Left ventricle myocardium superior (tissue), 1 donor: ENCODE measurements around the gene GAB2. TPM values are rescaled to one million over a fixed set of nuclear protein-coding genes. Genes with fewer than 3 reads are reported as not detected.
A peak's percentile ranks its signal among the peaks of the same experiment; 100 is the strongest.

Experiments used
- ATAC-seq: fragments of 200-7000 bp; cut with Tn5 transposase; one replicate; pipeline ENCODE4 v1.9.1; 2020; ENCODE audit warnings: mild to moderate bottlenecking, moderate library complexity
- DNase-seq: peaks from one replicate; pipeline ENCODE4 v3.0.0-alpha.2; 2020
- intact Hi-C: fragments of 100-400 bp; cut with micrococcal nuclease; formaldehyde crosslinking; loops from one replicate; pipeline ENCODE4 v1.11.0; 2022
- total RNA-seq: library from RNA; stranded (reverse); fragmentation: NEBNext Ultra II Directional; extraction: Animal tissue kit (Norgen Biotek cat#: 25700); gene quantifications from one replicate; pipeline ENCODE4 v1.2.1, GENCODE V29; 2021
- donor health status: DM: no; HTN: yes; CAD: no; lungs with severe emphysema.

The GAB2 gene
- total RNA-seq, 1 donor from 2014 or later, result 17.2 TPM

GRCh38 chr11:78331711-78332110 lies 85.9 kb downstream of the GAB2 start:
- intact Hi-C loops, result no loop called here
- no peak for DNase-seq
- no peak for ATAC-seq

DNA sequence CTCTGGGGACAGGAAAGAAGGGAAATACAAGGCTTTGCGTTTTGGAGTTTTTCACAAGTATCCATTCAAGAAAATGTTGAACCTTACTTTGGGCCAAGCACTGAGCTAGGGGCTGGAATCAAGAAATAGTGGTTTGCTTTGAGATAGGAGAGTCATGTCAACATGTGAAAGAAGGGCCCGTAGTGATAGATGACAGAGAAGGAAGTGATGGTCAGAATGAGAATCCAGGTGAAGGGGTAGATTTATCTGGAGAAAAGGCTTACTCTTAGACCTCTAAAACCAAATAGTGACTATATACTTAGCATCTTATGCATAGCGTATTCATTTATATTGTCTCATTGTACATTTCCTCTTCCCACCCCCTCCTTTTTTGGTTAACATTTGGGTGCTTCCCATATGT lies 87.3 kb downstream of the GAB2 start:
- intact Hi-C loops, result no loop called here
- DNase-seq, result no peak

DNA sequence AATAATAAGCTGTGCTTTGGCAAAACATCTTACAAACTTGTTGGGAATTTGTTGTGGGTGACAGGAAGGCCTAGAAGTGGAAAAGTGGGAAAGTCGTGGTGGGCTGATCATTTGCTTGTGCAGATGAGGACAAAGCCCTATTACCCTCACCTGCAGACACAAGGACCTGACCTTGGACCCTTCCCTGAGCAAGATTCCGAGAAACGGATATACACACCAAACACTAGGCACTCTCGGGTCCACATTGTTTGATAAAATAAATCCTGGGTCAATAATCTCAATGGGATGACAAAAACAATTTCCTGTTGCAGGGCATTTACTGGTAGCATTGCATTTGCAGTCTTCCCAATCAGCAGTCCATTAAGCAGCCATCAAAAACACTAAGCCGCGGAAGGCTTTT lies 89.7 kb downstream of the GAB2 start:
- no peak for ATAC-seq
- no peak for DNase-seq
- intact Hi-C loops, result no loop called here

More for the DNA sequence above, 87.3 kb downstream of the GAB2 start:
- ATAC-seq, result no peak

DNA sequence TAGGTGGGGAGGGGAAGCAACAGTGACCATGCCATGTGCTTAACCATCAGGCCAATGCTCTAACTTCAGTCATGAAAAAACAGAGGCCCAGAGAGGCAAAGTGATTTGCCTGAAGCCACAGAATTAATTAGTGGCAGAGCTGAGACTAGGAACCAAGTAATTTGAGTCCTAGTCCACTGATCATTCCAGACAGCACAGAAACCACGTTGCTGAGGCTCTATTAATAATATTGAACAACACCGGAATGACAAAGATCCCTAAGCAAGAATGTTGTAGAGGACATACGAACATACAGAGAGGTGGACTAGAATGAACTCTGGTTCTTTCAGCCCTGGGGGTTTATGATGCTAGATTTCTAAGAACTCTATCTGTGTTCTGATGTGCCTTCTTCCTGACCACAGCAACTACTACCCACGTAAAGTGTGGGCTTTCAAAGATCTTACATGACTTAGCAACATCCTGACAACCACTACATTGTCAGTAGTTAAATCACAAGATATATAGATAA lies 92.3 kb downstream of the GAB2 start:
- DNase-seq (no peak), ATAC-seq (no peak)
- intact Hi-C loops, result no loop called here

DNA sequence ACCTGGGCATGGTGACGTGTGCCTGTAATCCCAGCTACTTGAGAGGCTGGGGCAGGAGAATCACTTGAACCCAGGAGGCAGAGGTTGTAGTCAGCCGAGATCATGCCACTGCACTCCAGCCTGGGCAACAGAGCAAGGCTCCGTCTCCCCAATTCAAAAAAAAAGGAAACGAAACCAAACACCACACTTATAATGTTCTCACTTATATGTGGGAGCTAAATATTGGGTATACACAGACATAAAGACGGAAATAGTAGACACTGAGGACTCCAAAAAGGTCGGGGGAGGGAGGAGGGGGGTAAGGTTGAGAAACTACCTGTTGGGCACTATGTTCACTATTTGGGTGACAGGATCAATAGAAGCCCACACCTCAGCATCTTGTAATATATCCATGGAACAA lies 94.3 kb downstream of the GAB2 start:
- DNase-seq, result no peak
- no peak for ATAC-seq
- intact Hi-C loops, result no loop called here

- ATAC-seq (peak; percentile 59), DNase-seq (no peak)
- intact Hi-C loops, result loop anchor here (5.0 kb wide), 1 partner anchor 98 kb away; the partner anchor contains the start of gene GAB2
Observed at GRCh38 chr11:78319453-78319955, 98.1 kb downstream of the GAB2 start.

DNA sequence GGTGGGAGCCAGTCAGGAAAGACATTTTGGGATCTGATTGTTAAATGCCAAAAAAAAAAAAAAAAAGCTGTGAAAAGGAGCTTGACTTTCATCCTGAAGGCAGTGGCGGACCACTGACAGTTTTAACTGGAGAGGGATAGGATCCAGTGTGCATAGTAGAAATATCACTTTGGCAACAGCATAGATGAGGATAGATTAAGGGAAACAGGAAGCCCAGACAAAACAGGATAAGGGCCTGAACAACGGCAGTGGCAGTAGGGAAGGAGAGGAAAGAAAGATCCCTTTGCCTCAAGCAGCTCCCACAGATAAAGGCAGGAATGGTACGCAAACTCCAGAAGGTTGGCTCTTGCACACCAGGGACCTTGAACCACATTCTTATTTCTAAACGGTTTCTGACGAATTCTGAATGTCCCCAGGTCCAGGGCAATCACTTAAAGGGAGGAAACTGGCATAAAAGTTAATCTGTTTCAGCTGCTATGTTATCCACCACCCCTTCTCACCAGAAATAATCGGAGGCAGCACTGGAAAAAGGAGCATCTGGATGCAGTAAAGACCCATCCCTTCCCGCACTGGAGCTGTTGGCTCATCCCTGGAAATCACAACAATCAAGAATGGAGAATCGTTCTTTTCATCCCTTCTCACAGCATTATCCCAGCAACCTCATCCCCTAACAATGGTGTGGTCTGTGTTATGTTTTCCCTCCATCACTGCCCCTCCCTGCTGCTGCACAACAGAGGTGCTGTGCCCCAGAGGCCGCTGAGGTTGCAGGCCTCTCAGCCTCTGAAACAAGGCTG lies 99.1 kb downstream of the GAB2 start:
- ATAC-seq (peak; percentile 31), DNase-seq (no peak)
- intact Hi-C loops, result loop anchor here (5.0 kb wide), 1 partner anchor 99 kb away; the partner anchor contains the start of gene GAB2

DNA sequence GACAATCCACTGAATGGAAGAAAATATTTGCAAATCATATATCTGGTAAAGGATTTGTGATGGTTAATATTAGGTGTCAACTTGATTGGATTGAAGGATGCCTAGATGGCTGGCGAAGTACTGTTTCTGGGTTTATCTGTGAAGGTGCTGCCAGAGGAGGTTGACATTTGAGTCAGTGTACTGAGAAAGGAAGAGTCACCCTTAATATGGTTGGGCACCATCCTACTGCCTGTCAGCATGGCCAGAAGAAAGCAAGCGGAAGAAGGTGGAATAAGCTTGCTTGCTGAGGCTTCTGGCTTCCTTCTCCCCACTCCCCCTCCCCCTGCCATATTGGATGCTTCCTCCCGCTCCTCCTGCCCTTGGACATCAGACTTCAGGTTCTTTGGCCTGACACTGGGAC lies 101.9 kb downstream of the GAB2 start:
- DNase-seq (no peak), ATAC-seq (no peak)
- intact Hi-C loops, result loop anchor here (5.0 kb wide), 1 partner anchor 102 kb away; the partner anchor contains the start of gene GAB2

DNA sequence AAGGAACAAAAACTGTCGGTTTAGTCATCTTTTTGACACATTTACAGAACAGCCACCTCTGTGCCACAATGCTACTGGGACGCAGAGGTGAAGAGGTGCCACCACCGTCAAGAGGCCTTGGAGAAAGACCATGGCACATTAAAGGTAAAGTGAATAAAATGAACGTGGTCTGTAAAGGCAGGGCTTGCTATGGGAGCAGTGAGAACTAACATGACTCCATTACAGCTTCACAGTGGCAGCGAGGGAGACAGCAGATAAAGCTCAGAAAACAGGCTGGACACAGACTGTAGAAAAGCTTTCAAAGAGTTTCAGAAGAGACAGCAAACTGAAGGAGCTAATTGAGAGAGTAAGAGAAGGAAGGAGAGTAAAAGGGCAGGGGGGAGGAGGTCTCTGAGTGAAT lies 102.9 kb downstream of the GAB2 start:
- DNase-seq (no peak), ATAC-seq (no peak)
- intact Hi-C loops, result loop anchor here (5.0 kb wide), 1 partner anchor 103 kb away; the partner anchor contains the start of gene GAB2

GRCh38 chr11:78313898-78314297 lies 103.7 kb downstream of the GAB2 start:
- intact Hi-C loops, result no loop called here
- DNase-seq, result no peak
- no peak for ATAC-seq

- ATAC-seq, result peak; percentile 33
- intact Hi-C loops, result no loop called here
Observed at GRCh38 chr11:78313181-78313795, 104.3 kb downstream of the GAB2 start.

DNA sequence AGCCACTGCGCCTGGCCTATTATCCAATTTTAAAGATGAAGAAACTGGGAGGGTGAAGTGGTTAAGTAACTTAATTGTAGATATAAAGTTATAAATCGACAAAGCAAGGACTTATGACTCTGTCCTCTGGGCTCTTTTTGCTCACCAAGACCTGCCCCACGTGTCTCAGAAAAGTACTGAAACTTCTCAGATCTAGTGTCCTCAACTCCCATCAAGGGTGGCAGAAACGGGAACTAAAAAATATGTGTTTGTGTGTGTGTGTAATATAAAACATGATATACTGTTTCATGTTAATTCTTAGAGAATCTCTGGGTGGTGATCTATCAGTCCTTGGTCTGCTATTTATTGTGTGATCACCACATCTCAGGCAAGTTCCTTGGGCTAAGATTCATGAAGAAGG lies 104.9 kb downstream of the GAB2 start:
- intact Hi-C loops, result no loop called here
- DNase-seq (no peak), ATAC-seq (no peak)

More at GRCh38 chr11:78313181-78313795, 104.3 kb downstream of the GAB2 start:
- DNase-seq, result no peak

- ATAC-seq (peak; percentile 8), DNase-seq (no peak)
- intact Hi-C loops, result no loop called here
Observed at GRCh38 chr11:78311702-78312371, 105.8 kb downstream of the GAB2 start.

- peak; percentile 86 for DNase-seq
- ATAC-seq, result peak; percentile 90
Observed at GRCh38 chr11:78310500-78310909, 107.1 kb downstream of the GAB2 start.

DNA sequence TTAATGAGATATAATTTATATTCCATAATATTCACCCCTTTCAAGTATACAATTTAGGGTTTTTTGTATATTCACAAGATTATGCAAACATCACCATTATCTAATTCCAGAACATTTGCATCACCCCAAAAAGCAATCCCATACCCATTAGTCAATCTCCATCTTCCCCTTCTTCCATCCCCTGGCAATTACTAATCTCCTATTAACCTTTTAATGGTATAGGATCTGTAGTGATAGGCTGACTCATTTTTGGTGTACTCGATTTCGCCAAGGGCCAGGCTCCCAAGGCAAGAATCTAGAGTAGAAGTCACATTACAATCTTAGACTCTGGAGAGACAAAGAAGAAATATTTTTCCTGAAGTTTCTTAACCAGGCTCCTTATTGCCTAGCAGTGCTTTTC lies 113.4 kb downstream of the GAB2 start:
- intact Hi-C loops, result no loop called here
- no peak for ATAC-seq
- no peak for DNase-seq

More at GRCh38 chr11:78310500-78310909, 107.1 kb downstream of the GAB2 start:
- intact Hi-C loops, result no loop called here

DNA sequence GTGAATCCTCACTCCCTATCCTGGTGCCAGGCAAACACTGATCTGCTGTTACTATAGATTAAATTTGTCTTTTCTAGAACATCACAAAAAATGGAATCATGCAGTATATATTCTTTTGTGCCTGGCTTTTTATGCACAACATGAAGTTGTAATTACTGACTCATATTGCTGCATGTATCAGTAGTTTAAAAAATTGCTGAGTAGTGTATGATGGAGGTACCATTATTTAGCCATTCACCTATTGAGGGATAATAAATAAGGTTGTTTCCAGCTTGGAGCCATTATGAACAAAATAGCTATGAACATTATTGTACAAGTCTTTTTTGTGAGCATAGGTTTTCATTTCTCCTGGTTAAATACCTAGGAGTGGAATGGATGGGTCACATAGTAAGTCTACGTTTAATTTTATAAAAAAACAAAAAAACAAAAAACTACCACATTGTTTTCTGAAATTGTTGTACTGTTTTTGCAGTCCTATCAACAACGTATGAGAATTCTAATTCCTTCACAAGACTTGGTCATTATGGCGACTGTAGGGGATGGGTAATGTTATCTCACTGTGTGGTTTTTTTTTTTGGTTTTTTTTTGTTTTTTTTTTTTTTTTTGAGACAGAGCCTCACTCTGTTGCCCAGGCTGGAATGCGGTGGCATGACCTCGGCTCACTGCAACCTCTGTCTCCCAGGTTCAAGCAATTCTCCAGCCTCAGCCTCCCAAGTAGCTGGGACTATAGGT lies 117.3 kb downstream of the GAB2 start:
- ATAC-seq (no peak), DNase-seq (no peak)
- intact Hi-C loops, result no loop called here

- intact Hi-C loops, result no loop called here
- ATAC-seq (no peak), DNase-seq (no peak)
Observed at GRCh38 chr11:78299000-78299710, 118.5 kb downstream of the GAB2 start.

DNA sequence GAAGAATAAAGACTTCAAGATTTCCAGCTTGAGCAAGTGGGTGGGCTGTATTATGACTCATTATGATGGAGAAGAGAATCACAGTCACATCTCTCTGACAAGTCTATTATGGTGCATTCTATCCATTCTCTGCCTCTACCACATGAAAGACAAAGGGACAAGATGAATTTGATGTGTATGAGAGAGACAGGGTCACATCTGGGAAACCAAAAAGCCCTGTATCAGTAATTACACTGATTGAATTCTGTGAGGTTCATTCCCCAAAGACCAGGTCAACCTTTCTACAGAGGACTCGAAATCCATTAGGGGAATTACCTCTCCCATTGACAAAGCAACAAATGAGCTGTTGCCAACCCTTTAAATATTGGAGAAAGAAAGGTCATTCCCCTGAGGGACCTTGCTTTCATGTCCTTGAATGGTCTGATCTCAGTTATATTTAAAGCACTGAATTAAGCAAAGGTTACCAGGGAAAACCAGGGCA lies 119.3 kb downstream of the GAB2 start:
- intact Hi-C loops, result no loop called here
- ATAC-seq (no peak), DNase-seq (no peak)
